Esophagus muscularis mucosa (tissue), 4 donors: ENCODE results near the gene INPP5A. TPM values are rescaled to one million over a fixed set of nuclear protein-coding genes. Genes with fewer than 3 reads are reported as not detected.

Experiments
- DNase-seq: peaks from one replicate; pipeline ENCODE4 v3.0.0-alpha.2; 2017; ENCODE audit errors: extremely low spot score
- H3K27ac ChIP-seq, 4 donors: fragments of 200-600 bp; sonication (generic); replicated peaks in 1 of 4; 1 replicate in 3 of 4; 2 replicates in 1 of 4; pipeline ENCODE4 v1.5.1; 2016 to 2019; ENCODE audit warnings: mild to moderate bottlenecking in 1 of 4
- H3K27me3 ChIP-seq, 4 donors: fragments of 200-600 bp; sonication (generic); one replicate each; pipeline versions ENCODE4 v1.5.1 to v1.6.0; 2016 to 2019
- H3K36me3 ChIP-seq, 4 donors: fragments of 200-600 bp; sonication (generic); one replicate each; pipeline ENCODE4 v1.5.1; 2016 to 2019
- H3K4me1 ChIP-seq, 4 donors: fragments of 200-600 bp; sonication (generic); one replicate each; pipeline ENCODE4 v1.5.1; 2016 to 2019
- H3K4me3 ChIP-seq, 4 donors: fragments of 200-600 bp; sonication (generic); 1 replicate in 2 of 4; 2 replicates in 2 of 4; pipeline ENCODE4 v1.5.1; 2016 to 2019; ENCODE audit warnings: mild to moderate bottlenecking in 4 of 4, moderate library complexity in 1 of 4
- H3K9me3 ChIP-seq, 4 donors: fragments of 200-600 bp; sonication (generic); 1 replicate in 3 of 4; 2 replicates in 1 of 4; pipeline ENCODE4 v1.5.1; 2016 to 2019
- EP300 ChIP-seq: sonication (generic); formaldehyde crosslinking; IDR thresholded peaks from one replicate; pipeline ENCODE4 v1.6.1; 2017; ENCODE audit warnings: antibody characterized with exemption
- POLR2A ChIP-seq: fragments of 450-650 bp; IDR thresholded peaks from one replicate; pipeline ENCODE4 v1.6.1; 2017; ENCODE audit warnings: antibody characterized with exemption, moderate library complexity, mild to moderate bottlenecking, low read depth
- POLR2AphosphoS5 ChIP-seq, 2 donors: sonication (generic); formaldehyde crosslinking; IDR thresholded peaks; one replicate each; pipeline ENCODE4 v1.6.1; 2017; ENCODE audit warnings: antibody characterized with exemption in 2 of 2
- WGBS: methylation state at CpG from one replicate; pipeline ENCODE4 v1.1.5; 2018; 5-methylcytosine and 5-hydroxymethylcytosine counted together
- intact Hi-C: fragments of 100-400 bp; cut with DNase I; formaldehyde crosslinking; loops from one replicate; pipeline ENCODE4 v1.15.1; 2023
- total RNA-seq, 4 donors: library from RNA; depleted of rRNA; stranded (reverse); fragments of >200 nt; gene quantifications; one replicate each; pipeline versions ENCODE4 v1.1.0 to v1.2.1, GENCODE V29; 2016
- TF ChIP-seq, protein P1 (sequence below), 3 experiments: fragments of 200-600 bp in 2 of 3; fragments of 450-650 bp in 1 of 3; sonication (generic) in 2 of 3; IDR thresholded peaks; one replicate each; pipeline ENCODE4 v1.5.1; 2017 to 2019; ENCODE audit warnings: antibody characterized with exemption in 3 of 3, mild to moderate bottlenecking in 2 of 3, moderate library complexity in 1 of 3

Gene INPP5A
- total RNA-seq, 4 donors from 2014 or later, result 234 to 301 (median 245) TPM

- Histone ChIP-seq H3K4me3 (no peak overlapping the region), H3K4me1 (peaks cover 40 to 85% (median 84%) of the 10 kb centered on the region in 4 donors), H3K36me3 (no peaks in the 10 kb centered on the region), H3K27ac (peak overlapping the region; percentile 48 to 80 (median 56)), H3K27me3 (no peaks in the 10 kb centered on the region), H3K9me3 (peaks cover 0 to 8% (median 4%) of the 10 kb centered on the region in 4 donors)
- intact Hi-C loops, result no loop called here
- WGBS, result 93% methylated on average over 30 of the region's 30 CpGs
- TF ChIP-seq POLR2A (no peak), EP300 (no peak), POLR2AphosphoS5 (IDR thresholded peaks at IDR 0.05) (no peak)
- TF ChIP-seq, protein P1, sequence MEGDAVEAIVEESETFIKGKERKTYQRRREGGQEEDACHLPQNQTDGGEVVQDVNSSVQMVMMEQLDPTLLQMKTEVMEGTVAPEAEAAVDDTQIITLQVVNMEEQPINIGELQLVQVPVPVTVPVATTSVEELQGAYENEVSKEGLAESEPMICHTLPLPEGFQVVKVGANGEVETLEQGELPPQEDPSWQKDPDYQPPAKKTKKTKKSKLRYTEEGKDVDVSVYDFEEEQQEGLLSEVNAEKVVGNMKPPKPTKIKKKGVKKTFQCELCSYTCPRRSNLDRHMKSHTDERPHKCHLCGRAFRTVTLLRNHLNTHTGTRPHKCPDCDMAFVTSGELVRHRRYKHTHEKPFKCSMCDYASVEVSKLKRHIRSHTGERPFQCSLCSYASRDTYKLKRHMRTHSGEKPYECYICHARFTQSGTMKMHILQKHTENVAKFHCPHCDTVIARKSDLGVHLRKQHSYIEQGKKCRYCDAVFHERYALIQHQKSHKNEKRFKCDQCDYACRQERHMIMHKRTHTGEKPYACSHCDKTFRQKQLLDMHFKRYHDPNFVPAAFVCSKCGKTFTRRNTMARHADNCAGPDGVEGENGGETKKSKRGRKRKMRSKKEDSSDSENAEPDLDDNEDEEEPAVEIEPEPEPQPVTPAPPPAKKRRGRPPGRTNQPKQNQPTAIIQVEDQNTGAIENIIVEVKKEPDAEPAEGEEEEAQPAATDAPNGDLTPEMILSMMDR (IDR thresholded peaks at IDR 0.05), result no peak
- DNase-seq, result no peak
Measured at GRCh38 chr10:132603851-132604533, 66.4 kb downstream of the INPP5A start.

GRCh38 chr10:132604686-132605085 lies 67.1 kb downstream of the INPP5A start:
- no peak for DNase-seq
- WGBS, result 97% methylated on average over 3 of the region's 3 CpGs
- TF ChIP-seq, protein P1 (IDR thresholded peaks at IDR 0.05), result no peak
- TF ChIP-seq POLR2AphosphoS5 (IDR thresholded peaks at IDR 0.05), result no peak
- TF ChIP-seq POLR2A, result no peak
- no peak for TF ChIP-seq EP300

DNA sequence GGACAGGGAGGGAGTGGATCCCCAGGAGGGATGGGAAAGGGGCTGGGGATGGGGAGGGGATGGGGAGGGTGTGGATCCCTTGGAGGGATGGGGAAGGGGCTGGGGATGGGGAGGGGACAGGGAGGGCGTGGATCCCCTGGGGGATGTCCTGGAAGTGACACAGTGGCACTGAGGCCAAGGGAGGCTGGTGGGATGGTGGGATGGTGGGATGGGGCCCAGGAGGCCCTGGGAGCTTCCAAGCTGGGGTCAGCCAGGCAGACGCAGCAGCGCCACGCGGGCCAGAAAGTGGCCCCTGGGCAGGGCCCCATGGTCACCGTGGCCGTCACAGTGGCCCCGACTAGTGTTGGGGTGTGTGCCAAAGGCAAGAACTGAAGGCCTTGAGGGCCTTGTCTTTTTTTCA lies 67.8 kb downstream of the INPP5A start:
- peak overlapping the region in 2 of 4 donors; percentile 19 to 80 for H3K27ac ChIP-seq
- H3K9me3 ChIP-seq, result peaks cover 0 to 6% (median 3%) of the 10 kb centered on the region in 4 donors
- intact Hi-C loops, result no loop called here
- 78% methylated on average over 8 of the region's 8 CpGs for WGBS
- no peaks in the 10 kb centered on the region for H3K36me3 ChIP-seq
- H3K4me1 ChIP-seq, result peaks cover 40 to 87% (median 83%) of the 10 kb centered on the region in 4 donors
- H3K4me3 ChIP-seq, result no peak overlapping the region
- no peak for DNase-seq
- TF ChIP-seq EP300 (no peak), POLR2AphosphoS5 (IDR thresholded peaks at IDR 0.05) (no peak), POLR2A (no peak)
- TF ChIP-seq, protein P1 (IDR thresholded peaks at IDR 0.05), result no peak
- no peaks in the 10 kb centered on the region for H3K27me3 ChIP-seq

More at GRCh38 chr10:132604686-132605085, 67.1 kb downstream of the INPP5A start:
- peaks cover 40 to 83% (median 80%) of the 10 kb centered on the region in 4 donors for H3K4me1 ChIP-seq
- peak overlapping the region in 2 of 4 donors; percentile 52 to 80 for H3K27ac ChIP-seq
- no peak overlapping the region for H3K4me3 ChIP-seq
- H3K9me3 ChIP-seq, result peaks cover 0 to 8% (median 4%) of the 10 kb centered on the region in 4 donors
- intact Hi-C loops, result no loop called here
- no peaks in the 10 kb centered on the region for H3K36me3 ChIP-seq
- no peaks in the 10 kb centered on the region for H3K27me3 ChIP-seq

GRCh38 chr10:132606031-132606491 lies 68.5 kb downstream of the INPP5A start:
- no peak for DNase-seq
- no peaks in the 10 kb centered on the region for H3K9me3 ChIP-seq
- WGBS, result 76% methylated on average over 17 of the region's 28 CpGs
- H3K4me3 ChIP-seq, result peak overlapping the region in 2 of 4 donors; percentile 9 to 28
- no peaks in the 10 kb centered on the region for H3K27me3 ChIP-seq
- peaks cover 40 to 94% (median 89%) of the 10 kb centered on the region in 4 donors for H3K4me1 ChIP-seq
- TF ChIP-seq POLR2AphosphoS5 (IDR thresholded peaks at IDR 0.05) (no peak), POLR2A (no peak), EP300 (no peak)
- TF ChIP-seq, protein P1 (IDR thresholded peaks at IDR 0.05), result no peak
- H3K27ac ChIP-seq, result peak overlapping the region in 3 of 4 donors; percentile 20 to 80 (median 40)
- intact Hi-C loops, result no loop called here
- H3K36me3 ChIP-seq, result no peaks in the 10 kb centered on the region
